ENCODE measurements around the gene ZSWIM4. TPM values are rescaled to one million over a fixed set of nuclear protein-coding genes. Genes with fewer than 3 reads are reported as not detected.

The ZSWIM4 gene
- total RNA-seq: 10.9 and 23.7 TPM in 2 replicates

GRCh38 chr19:13794757-13795589 lies at the start of gene ZSWIM4:
Gene ZSWIM4 (plus strand): TSS chr19:13795443. CDS start chr19:13795649, 206 bp downstream.

GRCh38 chr19:13764101-13764807 lies 31.0 kb upstream of the ZSWIM4 start, which contains the start of gene MRI1:
Gene MRI1 (plus strand): TSS chr19:13764522. CDS start chr19:13764589, 67 bp downstream.

GRCh38 chr19:13774217-13775191 lies 20.7 kb upstream of the ZSWIM4 start, which contains the start of gene C19orf53:
Gene C19orf53 (plus strand): TSS chr19:13774456. CDS start chr19:13774478, 22 bp downstream.

GRCh38 chr19:13876834-13877233 lies 81.6 kb downstream of the ZSWIM4 start, which contains the start of gene NANOS3:
Gene NANOS3 (plus strand): TSS chr19:13877134. CDS start chr19:13877249, 115 bp downstream.

Other genes starting within 250 kb of the ZSWIM4 start
- 40.7 and 57.6 TPM in 2 replicates for gene MRI1, start 30.9 kb upstream of the ZSWIM4 start, total RNA-seq
- 100 and 141 TPM in 2 replicates for gene C19orf53, start 21.0 kb upstream of the ZSWIM4 start, total RNA-seq
- gene NANOS3, start 81.7 kb downstream of the ZSWIM4 start, total RNA-seq: 0.63 TPM in 1 of 2 replicates, not detected in the other
- gene BRME1, start 110.7 kb downstream of the ZSWIM4 start, total RNA-seq: 0.49 and 1.0 TPM in 2 replicates
- 24.6 and 41.5 TPM in 2 replicates for gene CC2D1A, start 110.8 kb downstream of the ZSWIM4 start, total RNA-seq
- 0.49 and 25.6 TPM in 2 replicates for gene PODNL1, start 143.0 kb downstream of the ZSWIM4 start, total RNA-seq
- 30.6 and 38.9 TPM in 2 replicates for gene DCAF15, start 157.1 kb downstream of the ZSWIM4 start, total RNA-seq
- gene RFX1, start 210.9 kb downstream of the ZSWIM4 start, total RNA-seq: 7.7 and 8.7 TPM in 2 replicates
- gene RLN3, start 232.7 kb downstream of the ZSWIM4 start, total RNA-seq: not detected in 2 replicates
- gene IL27RA, start 236.3 kb downstream of the ZSWIM4 start, total RNA-seq: 6.7 and 7.6 TPM in 2 replicates